Measurements from ENCODE around the gene AKAP1. TPM values are rescaled to one million over a fixed set of nuclear protein-coding genes. Genes with fewer than 3 reads are reported as not detected.

The AKAP1 gene
- polyA plus RNA-seq, 1 experiment: 6.5 TPM

DNA sequence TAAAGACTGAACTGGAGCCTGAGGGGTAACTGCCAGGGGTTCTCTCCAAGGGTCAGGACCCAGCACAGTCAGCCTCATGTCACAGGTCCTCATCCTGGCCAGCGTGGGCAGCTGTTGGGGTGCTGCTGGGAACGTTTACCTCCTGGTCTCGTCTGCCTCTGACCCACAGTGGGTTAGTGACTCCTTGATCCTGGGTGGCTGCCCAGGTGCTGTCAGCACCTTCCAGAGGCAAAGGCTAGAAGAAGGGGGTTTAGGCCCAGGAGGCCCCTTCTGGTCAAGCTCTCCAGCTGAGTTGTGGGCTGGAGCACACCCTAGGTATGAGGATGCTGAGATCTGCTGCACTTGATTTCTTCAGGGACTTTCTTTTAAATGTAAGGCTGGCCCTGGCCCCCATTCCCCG, 30.3 kb downstream of the AKAP1 start:
- CTCF ChIA-PET: no interaction called here

DNA sequence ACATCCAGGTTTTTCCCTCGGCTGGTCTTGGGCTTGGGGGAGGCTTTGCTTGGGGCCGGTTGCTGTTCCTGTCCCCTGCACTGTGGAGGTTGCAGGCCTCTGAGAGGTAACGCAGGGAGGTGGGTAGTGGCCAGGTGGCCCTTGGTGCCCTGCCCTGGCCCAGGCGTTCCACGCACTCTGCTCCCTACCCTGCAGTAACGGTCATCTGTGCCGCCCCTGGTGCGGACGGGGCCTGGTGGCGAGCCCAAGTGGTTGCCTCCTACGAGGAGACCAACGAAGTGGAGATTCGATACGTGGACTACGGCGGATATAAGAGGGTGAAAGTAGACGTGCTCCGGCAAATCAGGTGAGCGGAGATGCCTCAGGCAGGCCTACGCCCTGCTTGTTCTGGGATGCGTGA, 30.9 kb downstream of the AKAP1 start:
- Histone ChIP-seq H3K27me3 (ENCODE audit: control insufficient read depth, insufficient read depth, low read length) (no peaks in the 10 kb centered on the region), H3K27ac (ENCODE audit: low read depth, low read length) (no peak overlapping the region), H3K9me3 (ENCODE audit: control insufficient read depth, insufficient read depth, low read length) (no peaks in the 10 kb centered on the region), H3K4me3 (ENCODE audit: low read depth, low read length) (no peak overlapping the region)
- TF ChIP-seq, protein P1, sequence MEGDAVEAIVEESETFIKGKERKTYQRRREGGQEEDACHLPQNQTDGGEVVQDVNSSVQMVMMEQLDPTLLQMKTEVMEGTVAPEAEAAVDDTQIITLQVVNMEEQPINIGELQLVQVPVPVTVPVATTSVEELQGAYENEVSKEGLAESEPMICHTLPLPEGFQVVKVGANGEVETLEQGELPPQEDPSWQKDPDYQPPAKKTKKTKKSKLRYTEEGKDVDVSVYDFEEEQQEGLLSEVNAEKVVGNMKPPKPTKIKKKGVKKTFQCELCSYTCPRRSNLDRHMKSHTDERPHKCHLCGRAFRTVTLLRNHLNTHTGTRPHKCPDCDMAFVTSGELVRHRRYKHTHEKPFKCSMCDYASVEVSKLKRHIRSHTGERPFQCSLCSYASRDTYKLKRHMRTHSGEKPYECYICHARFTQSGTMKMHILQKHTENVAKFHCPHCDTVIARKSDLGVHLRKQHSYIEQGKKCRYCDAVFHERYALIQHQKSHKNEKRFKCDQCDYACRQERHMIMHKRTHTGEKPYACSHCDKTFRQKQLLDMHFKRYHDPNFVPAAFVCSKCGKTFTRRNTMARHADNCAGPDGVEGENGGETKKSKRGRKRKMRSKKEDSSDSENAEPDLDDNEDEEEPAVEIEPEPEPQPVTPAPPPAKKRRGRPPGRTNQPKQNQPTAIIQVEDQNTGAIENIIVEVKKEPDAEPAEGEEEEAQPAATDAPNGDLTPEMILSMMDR (IDR thresholded peaks at IDR 0.05; ENCODE audit: low read depth, low read length): no peak
- ChIA-PET POLR2A (no interaction called here), CTCF (interaction anchor here (1.0 kb wide), 1 partner anchor 717 kb away, joined by 3 read pairs; no protein-coding TSS in a partner anchor)
- DNase-seq (ENCODE audit: low read depth, low spot score): no peak

More for the DNA sequence above, 30.3 kb downstream of the AKAP1 start:
- no peaks in the 10 kb centered on the region for H3K9me3 ChIP-seq (ENCODE audit: control insufficient read depth, insufficient read depth, low read length)
- POLR2A ChIA-PET: no interaction called here
- TF ChIP-seq, protein P1 (IDR thresholded peaks at IDR 0.05; ENCODE audit: low read depth, low read length): no peak
- H3K27ac ChIP-seq (ENCODE audit: low read depth, low read length): no peak overlapping the region
- no peak overlapping the region for H3K4me3 ChIP-seq (ENCODE audit: low read depth, low read length)
- H3K27me3 ChIP-seq (ENCODE audit: control insufficient read depth, insufficient read depth, low read length): no peaks in the 10 kb centered on the region
- no peak for DNase-seq (ENCODE audit: low read depth, low spot score)

DNA sequence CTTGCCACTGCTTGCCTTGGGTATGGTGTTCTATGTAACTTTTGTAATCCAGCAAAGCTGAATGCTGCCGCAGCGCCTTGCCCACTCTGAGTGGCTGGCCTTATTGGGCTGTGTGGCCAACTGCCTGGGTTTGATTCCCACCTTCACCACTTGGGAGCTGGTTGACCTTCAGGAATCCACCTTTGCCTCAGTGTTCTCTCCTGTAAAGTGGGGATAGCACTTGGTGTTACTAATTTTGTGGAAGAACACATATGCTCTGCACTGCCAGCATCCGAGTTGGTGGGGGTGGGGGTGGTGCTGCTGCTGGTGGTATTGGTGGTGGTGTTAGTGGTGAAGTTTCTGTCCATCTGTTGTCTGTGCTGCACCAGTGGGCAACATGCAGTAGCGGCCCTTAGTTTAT, 32.8 kb downstream of the AKAP1 start:
- Histone ChIP-seq H3K27me3 (ENCODE audit: control insufficient read depth, insufficient read depth, low read length) (no peaks in the 10 kb centered on the region), H3K9me3 (ENCODE audit: control insufficient read depth, insufficient read depth, low read length) (no peaks in the 10 kb centered on the region), H3K27ac (ENCODE audit: low read depth, low read length) (no peak overlapping the region), H3K4me3 (ENCODE audit: low read depth, low read length) (no peak overlapping the region)
- CTCF ChIA-PET: no interaction called here
- no peak for DNase-seq (ENCODE audit: low read depth, low spot score)
- POLR2A ChIA-PET: interaction anchor here (0.7 kb wide), 1 partner anchor 509 kb away, joined by 4 read pairs; no protein-coding TSS in a partner anchor
- TF ChIP-seq, protein P1 (IDR thresholded peaks at IDR 0.05; ENCODE audit: low read depth, low read length): no peak

DNA sequence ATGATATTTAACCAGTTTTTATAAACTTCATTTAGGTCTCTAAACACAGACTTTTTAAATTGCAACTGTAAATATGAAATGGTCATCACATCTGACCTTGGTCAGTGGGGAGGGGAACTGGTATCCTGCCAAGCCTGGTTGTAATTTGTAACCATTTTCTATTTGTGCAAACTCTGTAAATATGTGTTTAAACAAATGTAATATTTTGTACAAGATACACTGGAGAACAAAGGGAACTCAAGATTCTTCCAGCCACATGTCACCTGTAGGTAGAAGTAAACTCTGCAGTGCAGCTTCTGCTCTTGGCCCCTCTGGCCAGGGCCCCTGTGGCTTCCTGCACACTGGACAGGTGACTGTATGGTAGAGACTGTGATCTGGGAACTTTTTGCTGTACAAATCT, 35.8 kb downstream of the AKAP1 start:
- Histone ChIP-seq H3K4me3 (ENCODE audit: low read depth, low read length) (no peak overlapping the region), H3K27me3 (ENCODE audit: control insufficient read depth, insufficient read depth, low read length) (no peaks in the 10 kb centered on the region), H3K27ac (ENCODE audit: low read depth, low read length) (no peak overlapping the region), H3K9me3 (ENCODE audit: control insufficient read depth, insufficient read depth, low read length) (no peaks in the 10 kb centered on the region)
- DNase-seq (ENCODE audit: low read depth, low spot score): no peak
- TF ChIP-seq, protein P1 (IDR thresholded peaks at IDR 0.05; ENCODE audit: low read depth, low read length): no peak
- POLR2A ChIA-PET: no interaction called here
- CTCF ChIA-PET: interaction anchor here (0.6 to 5.4 kb wide), 13 partner anchors 9 to 1244 kb away, joined by 3 to 39 read pairs (median 3); no protein-coding TSS in a partner anchor

DNA sequence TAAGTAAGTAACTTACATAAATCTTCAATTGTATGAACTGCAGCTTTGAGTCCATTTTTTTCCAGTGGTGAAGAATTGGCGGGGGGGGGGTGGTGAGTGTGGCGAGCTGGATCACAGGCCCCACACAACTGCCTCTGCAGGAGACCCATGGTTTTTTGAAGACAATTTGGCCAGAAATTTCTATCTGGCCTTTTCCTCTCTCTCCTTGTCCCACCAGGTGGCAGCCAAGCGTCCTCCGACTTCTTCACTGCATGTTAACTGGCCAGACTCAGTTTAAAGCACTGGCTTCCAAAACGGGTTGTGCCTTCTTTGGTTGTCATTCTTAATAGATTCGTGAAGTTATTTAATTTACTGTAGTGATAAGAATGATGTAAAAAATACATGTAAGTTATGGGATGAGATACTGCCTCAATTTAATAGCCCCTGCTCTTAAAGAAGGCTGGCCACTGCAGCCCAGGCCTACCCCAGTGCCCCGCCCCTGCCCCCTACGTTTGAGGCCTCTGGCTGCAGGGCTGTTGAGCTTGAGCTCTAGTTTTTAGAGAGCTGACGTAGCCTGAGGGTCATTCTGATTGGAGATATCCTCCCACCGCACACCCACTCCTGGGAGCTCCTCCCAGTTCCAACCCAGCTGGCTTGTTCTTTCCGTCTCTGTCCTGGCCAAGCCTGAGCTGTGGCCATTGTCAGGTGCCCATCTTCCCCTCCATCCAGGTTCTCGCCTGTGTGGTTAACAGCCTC, 36.4 kb downstream of the AKAP1 start:
- H3K27ac ChIP-seq (ENCODE audit: low read depth, low read length): no peak overlapping the region
- H3K9me3 ChIP-seq (ENCODE audit: control insufficient read depth, insufficient read depth, low read length): no peaks in the 10 kb centered on the region
- TF ChIP-seq, protein P1 (IDR thresholded peaks at IDR 0.05; ENCODE audit: low read depth, low read length): peak; percentile 77
- ChIA-PET POLR2A (interaction anchor here (0.6 kb wide), 1 partner anchor 11 kb away, joined by 4 read pairs; no protein-coding TSS in a partner anchor), CTCF (interaction anchor here (0.6 to 5.4 kb wide), 16 partner anchors 8 to 1244 kb away, joined by 3 to 39 read pairs (median 3); no protein-coding TSS in a partner anchor)
- no peak for DNase-seq (ENCODE audit: low read depth, low spot score)
- no peak overlapping the region for H3K4me3 ChIP-seq (ENCODE audit: low read depth, low read length)
- H3K27me3 ChIP-seq (ENCODE audit: control insufficient read depth, insufficient read depth, low read length): no peaks in the 10 kb centered on the region
